ENCODE measurements around the gene ANGPT4.

ANGPT4 gene, protein sequence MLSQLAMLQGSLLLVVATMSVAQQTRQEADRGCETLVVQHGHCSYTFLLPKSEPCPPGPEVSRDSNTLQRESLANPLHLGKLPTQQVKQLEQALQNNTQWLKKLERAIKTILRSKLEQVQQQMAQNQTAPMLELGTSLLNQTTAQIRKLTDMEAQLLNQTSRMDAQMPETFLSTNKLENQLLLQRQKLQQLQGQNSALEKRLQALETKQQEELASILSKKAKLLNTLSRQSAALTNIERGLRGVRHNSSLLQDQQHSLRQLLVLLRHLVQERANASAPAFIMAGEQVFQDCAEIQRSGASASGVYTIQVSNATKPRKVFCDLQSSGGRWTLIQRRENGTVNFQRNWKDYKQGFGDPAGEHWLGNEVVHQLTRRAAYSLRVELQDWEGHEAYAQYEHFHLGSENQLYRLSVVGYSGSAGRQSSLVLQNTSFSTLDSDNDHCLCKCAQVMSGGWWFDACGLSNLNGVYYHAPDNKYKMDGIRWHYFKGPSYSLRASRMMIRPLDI

DNA sequence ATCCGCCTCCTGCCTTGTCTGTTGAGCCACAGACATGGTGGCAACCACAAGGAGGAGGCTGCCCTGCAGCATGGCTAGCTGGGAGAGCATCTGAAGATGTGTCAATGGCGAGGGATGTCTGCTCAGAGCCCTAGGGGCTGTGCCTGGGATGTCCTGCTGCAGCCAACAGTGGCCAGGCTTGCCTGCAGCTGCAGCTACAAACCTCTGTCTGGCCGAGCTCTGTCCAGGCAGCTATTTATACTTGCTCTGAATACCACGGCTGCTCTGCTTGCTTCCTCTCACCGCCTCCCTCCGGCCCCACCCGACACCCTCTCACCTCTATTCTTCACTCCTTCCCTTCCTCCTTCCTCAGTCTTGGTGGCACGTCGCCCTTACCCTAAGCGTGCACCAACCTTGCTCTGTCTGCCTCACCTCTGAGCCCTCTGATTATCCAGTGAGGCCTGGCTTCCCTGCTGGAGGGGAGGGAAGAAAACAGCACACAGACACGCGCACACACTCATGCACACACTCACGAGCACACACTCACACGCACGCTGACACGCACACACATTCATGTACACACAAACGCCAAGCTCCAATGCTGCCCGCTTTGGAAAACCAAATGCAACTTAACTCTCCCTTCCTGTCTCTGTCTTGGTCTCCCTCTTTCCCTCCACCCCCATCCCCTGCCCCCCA lies at the start of gene ANGPT4:
Gene ANGPT4 (minus strand): TSS at position 210 of the 675 bp plus-strand sequence. CDS start 120 bp downstream, at position 90.
- DNase-seq (ENCODE audit: low spot score): peak; percentile 34

DNA sequence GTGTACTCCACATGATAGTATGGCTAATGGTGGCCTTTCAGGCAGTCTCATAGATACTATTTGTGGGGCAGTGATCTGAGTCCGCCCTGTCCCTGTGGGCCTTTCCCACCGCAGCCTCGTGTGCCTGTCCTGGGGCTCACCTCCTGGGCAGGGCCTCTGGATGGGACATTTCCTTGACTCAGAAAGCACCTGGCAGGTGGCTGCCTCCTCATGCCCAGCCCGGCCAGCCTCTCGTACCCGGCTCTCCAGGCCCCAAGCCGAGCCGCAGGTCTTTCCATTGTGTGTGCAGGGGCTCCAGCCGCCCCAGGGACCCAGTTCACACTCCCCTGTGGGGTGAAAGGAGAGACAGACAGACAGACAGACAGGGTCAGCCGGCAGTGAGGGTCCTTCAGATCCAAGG lies 47.7 kb upstream of the ANGPT4 start:
- no peak for DNase-seq (ENCODE audit: low spot score)

GRCh38 chr20:962683-963082 lies 46.5 kb upstream of the ANGPT4 start:
- no peak for DNase-seq (ENCODE audit: low spot score)

GRCh38 chr20:962223-962622 lies 46.1 kb upstream of the ANGPT4 start:
- DNase-seq (ENCODE audit: low spot score): no peak

- no peak for DNase-seq (ENCODE audit: low spot score)
Observed at GRCh38 chr20:961768-962167, 45.6 kb upstream of the ANGPT4 start.

GRCh38 chr20:959996-960615 lies 44.0 kb upstream of the ANGPT4 start:
- DNase-seq (ENCODE audit: low spot score): no peak

GRCh38 chr20:958936-959815 lies 43.0 kb upstream of the ANGPT4 start:
- DNase-seq (ENCODE audit: low spot score): no peak

- peak; percentile 48 for DNase-seq (ENCODE audit: low spot score)
Observed at GRCh38 chr20:957544-957943, 41.4 kb upstream of the ANGPT4 start.

- peak; percentile 83 for DNase-seq (ENCODE audit: low spot score)
Observed at GRCh38 chr20:956330-956951, 40.3 kb upstream of the ANGPT4 start.

- DNase-seq (ENCODE audit: low spot score): no peak
Observed at GRCh38 chr20:955656-956055, 39.5 kb upstream of the ANGPT4 start.

- no peak for DNase-seq (ENCODE audit: low spot score)
Observed at GRCh38 chr20:955111-955510, 39.0 kb upstream of the ANGPT4 start.

DNA sequence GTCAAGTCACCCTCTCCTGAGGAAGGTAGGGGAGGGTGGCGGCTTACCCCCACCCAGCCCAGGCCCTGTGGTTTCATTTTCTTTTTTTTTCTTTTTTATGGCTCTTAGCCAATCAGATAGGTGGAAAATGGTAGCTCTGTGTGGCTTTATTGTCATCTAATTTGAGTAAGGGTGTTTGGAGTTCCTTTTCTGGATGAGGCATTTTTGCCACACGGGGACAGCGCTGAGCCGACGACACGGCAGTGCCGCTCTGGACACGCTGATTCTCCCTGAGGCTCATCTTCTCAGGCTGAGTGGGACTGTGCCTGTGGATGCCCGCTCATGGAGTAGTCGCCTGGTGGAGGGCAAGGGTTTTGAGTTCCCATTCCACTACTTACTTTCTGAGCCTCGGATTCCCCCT lies 37.6 kb upstream of the ANGPT4 start:
- no peak for DNase-seq (ENCODE audit: low spot score)

GRCh38 chr20:952196-952795 lies 36.2 kb upstream of the ANGPT4 start:
- DNase-seq (ENCODE audit: low spot score): no peak

- DNase-seq (ENCODE audit: low spot score): no peak
Observed at GRCh38 chr20:951384-952169, 35.4 kb upstream of the ANGPT4 start.

DNA sequence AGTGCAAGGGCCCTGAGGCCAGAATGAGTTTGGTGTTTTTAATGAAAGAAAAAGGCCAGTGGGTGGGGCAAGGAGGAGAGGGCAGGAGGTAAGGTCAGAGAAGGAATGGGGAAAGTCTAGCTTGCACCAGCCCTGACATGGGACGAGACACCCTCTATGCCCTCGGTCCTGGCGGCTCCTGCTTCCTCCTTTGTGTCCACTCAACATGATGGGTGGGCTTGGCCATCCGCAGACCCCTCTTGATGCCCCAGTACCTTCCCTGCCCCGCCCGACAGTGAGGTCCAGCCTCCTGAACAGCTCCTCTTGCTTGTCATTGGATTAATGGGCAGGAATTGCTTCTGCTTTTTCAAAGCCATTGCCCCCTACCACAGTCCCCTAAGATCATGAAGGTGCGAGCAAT lies 33.6 kb upstream of the ANGPT4 start:
- no peak for DNase-seq (ENCODE audit: low spot score)

- DNase-seq (ENCODE audit: low spot score): no peak
Observed at GRCh38 chr20:946826-947225, 30.7 kb upstream of the ANGPT4 start.

- no peak for DNase-seq (ENCODE audit: low spot score)
Observed at GRCh38 chr20:945841-946240, 29.7 kb upstream of the ANGPT4 start.

DNA sequence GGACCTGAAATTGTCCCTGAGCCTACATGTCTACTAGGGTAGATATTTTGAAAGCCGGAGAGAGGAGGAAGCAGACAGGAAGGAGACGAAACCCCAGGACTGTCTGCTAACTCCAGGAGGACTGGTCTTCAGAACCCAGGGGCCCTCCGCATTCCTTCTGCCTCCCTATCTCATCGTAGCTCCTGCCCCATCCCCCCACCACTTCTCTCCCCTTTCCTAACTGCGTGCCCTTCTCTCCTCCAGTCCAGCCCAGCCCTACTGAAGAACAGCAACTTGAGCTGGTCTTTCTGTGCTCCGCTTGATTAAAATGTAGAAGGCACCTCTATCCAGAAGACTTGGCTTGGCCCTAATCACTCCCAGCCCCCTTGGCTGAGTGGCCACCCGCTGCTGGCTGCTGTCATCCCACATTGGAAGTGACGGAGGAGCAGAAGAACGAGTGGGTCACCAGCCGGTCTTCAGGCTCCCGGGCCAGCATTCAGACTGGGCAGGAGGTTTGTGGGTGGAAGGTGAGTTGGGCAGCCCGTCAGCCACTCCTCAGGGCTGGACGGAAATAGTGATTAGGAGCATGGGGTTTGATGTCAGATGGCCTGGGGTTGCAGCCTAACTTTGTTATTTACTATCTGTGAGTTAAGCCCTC lies 28.8 kb upstream of the ANGPT4 start:
- DNase-seq (ENCODE audit: low spot score): no peak

DNA sequence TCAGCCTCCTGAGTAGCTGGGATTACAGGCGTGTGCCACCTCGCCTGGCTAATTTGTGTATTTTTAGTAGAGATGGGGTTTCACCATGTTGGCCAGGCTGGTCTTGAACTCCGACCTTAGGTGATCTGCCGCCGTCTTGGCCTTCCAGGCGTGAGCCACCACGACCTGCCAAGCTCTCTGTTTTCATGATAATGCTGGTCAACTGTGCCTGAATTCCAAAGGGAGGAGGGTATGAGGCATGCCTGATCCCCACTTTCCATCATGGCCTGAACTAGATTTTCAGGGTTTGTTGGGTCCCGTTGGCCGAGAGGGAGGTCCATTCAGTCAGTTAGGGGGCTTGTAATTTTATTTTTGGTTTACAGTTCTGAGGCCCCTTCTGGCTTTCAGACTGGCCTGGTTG lies 28.0 kb upstream of the ANGPT4 start:
- DNase-seq (ENCODE audit: low spot score): no peak

DNA sequence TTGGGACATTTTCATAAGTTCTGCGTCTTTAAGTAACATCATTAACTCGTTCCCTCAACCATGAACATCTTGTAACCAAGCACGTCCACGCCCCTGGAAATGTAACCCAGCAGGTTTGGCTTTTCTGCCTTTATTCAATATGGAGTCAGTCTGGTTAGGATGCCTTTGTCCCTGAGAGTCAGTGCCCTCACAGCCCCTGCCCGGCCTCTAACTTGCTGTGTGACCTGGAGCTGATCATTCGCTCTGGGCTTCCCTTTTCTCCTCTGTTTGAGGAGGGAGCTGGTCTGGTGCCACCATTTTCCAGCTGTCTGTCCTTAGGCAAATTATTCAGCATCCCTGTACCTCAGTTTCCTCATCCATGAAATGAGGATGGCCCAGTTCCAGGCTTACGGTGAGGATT lies 26.5 kb upstream of the ANGPT4 start:
- no peak for DNase-seq (ENCODE audit: low spot score)

Data from hepatic stellate cell (primary cell).